Measurements from ENCODE around the gene FSTL1. TPM values are rescaled to one million over a fixed set of nuclear protein-coding genes. Genes with fewer than 3 reads are reported as not detected.

The FSTL1 gene
- total RNA-seq, 1 experiment from 2014 or later = 20.7 TPM

- ChIA-PET POLR2A (no interaction called here), RAD21 (ENCODE audit: low non-redundant PET in 1 of 2, low total read pairs in 2 of 2, uncharacterized antibody in 2 of 2, unreplicated experiment in 2 of 2) (no interaction called here)
These were observed 81.7 kb downstream of the FSTL1 start for GRCh38 chr3:120369037-120369467.

GRCh38 chr3:120368172-120368571 lies 82.6 kb downstream of the FSTL1 start:
- RAD21 ChIA-PET (ENCODE audit: low non-redundant PET in 1 of 2, low total read pairs in 2 of 2, uncharacterized antibody in 2 of 2, unreplicated experiment in 2 of 2) = no interaction called here
- TF ChIP-seq, protein P1, sequence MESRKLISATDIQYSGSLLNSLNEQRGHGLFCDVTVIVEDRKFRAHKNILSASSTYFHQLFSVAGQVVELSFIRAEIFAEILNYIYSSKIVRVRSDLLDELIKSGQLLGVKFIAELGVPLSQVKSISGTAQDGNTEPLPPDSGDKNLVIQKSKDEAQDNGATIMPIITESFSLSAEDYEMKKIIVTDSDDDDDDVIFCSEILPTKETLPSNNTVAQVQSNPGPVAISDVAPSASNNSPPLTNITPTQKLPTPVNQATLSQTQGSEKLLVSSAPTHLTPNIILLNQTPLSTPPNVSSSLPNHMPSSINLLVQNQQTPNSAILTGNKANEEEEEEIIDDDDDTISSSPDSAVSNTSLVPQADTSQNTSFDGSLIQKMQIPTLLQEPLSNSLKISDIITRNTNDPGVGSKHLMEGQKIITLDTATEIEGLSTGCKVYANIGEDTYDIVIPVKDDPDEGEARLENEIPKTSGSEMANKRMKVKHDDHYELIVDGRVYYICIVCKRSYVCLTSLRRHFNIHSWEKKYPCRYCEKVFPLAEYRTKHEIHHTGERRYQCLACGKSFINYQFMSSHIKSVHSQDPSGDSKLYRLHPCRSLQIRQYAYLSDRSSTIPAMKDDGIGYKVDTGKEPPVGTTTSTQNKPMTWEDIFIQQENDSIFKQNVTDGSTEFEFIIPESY (IDR thresholded peaks at IDR 0.05; ENCODE audit: extremely low read depth, insufficient replicate concordance, low read length) = no peak
- TF ChIP-seq EZH2phosphoT487 (IDR thresholded peaks at IDR 0.05; ENCODE audit: borderline replicate concordance) (no peak), SRF (IDR thresholded peaks at IDR 0.05; ENCODE audit: low read depth) (no peak), SP1 (IDR thresholded peaks at IDR 0.05; ENCODE audit: low read depth) (no peak), CBX3 (IDR thresholded peaks at IDR 0.05; ENCODE audit: low read depth) (no peak), POLR2A (IDR thresholded peaks at IDR 0.05; ENCODE audit: borderline replicate concordance, extremely low read depth, insufficient read depth, insufficient read length) (no peak), CTCF (IDR thresholded peaks at IDR 0.05 in 2 of 3, conservative IDR thresholded peaks at IDR 0.05 in 1 of 3; ENCODE audit: borderline replicate concordance in 1 of 3, insufficient read depth in 1 of 3, low read depth in 2 of 3, low read length in 2 of 3) (no peak), REST (IDR thresholded peaks at IDR 0.05; ENCODE audit: low read depth) (no peak)

More at GRCh38 chr3:120369037-120369467, 81.7 kb downstream of the FSTL1 start:
- no peaks in the 10 kb centered on the region for H3K36me3 ChIP-seq (ENCODE audit: control insufficient read depth in 1 of 2, insufficient read depth in 2 of 2, low read length in 2 of 2)
- H2AFZ ChIP-seq (ENCODE audit: low read depth, low read length, poor library complexity, severe bottlenecking) = no peak overlapping the region
- TF ChIP-seq POLR2A (IDR thresholded peaks at IDR 0.05; ENCODE audit: borderline replicate concordance, extremely low read depth, insufficient read depth, insufficient read length) (no peak), TCF7L2 (IDR thresholded peaks at IDR 0.05; ENCODE audit: borderline replicate concordance, extremely low read depth, insufficient read depth, insufficient read length) (no peak), CEBPB (IDR thresholded peaks at IDR 0.05; ENCODE audit: low read depth) (no peak), ZNF274 (IDR thresholded peaks at IDR 0.05; ENCODE audit: low read depth, low read length) (no peak), ELF1 (IDR thresholded peaks at IDR 0.05; ENCODE audit: borderline replicate concordance, low read depth) (no peak), CBX3 (IDR thresholded peaks at IDR 0.05; ENCODE audit: low read depth) (no peak)
- TF ChIP-seq, protein P2, sequence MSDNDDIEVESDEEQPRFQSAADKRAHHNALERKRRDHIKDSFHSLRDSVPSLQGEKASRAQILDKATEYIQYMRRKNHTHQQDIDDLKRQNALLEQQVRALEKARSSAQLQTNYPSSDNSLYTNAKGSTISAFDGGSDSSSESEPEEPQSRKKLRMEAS (IDR thresholded peaks at IDR 0.05) = no peak
- no peaks in the 10 kb centered on the region for H4K20me1 ChIP-seq (ENCODE audit: insufficient read depth)
- ATAC-seq (no peak), DNase-seq (ENCODE audit: low read depth, low spot score) (no peak)
- H3K4me2 ChIP-seq (ENCODE audit: low read length) = no peak overlapping the region
- no peaks in the 10 kb centered on the region for H3K4me1 ChIP-seq (ENCODE audit: control insufficient read depth in 1 of 2, insufficient read depth in 2 of 2, low read length in 2 of 2)
- no peaks in the 10 kb centered on the region for H3K9me2 ChIP-seq (ENCODE audit: insufficient read depth)
- no peak overlapping the region for H3K9ac ChIP-seq (ENCODE audit: low read length)
- H3K79me2 ChIP-seq (ENCODE audit: insufficient read depth, low read length) = no peaks in the 10 kb centered on the region
- intact Hi-C loops (cut with micrococcal nuclease) = no loop called here
- CTCF ChIA-PET = interaction anchor here (0.9 kb wide), 1 partner anchor 48 kb away, joined by 3 read pairs; no protein-coding TSS in a partner anchor
- H3K27ac ChIP-seq (ENCODE audit: low read depth, low read length) = no peak overlapping the region
- H3K9me3 ChIP-seq (ENCODE audit: control insufficient read depth in 1 of 2, insufficient read depth in 1 of 2, low read depth in 1 of 2, low read length in 2 of 2) = no peaks in the 10 kb centered on the region
- no peaks in the 10 kb centered on the region for H3K27me3 ChIP-seq (ENCODE audit: insufficient read depth, low read length)
- H3K4me3 ChIP-seq (replicated peaks in 1 of 2; ENCODE audit: low read depth in 1 of 2, low read length in 2 of 2) = no peak overlapping the region
- no TSS peak for BruUV-seq (replicated peaks)

More at GRCh38 chr3:120368172-120368571, 82.6 kb downstream of the FSTL1 start:
- intact Hi-C loops (cut with micrococcal nuclease) = no loop called here
- BruUV-seq (replicated peaks) = no TSS peak
- Histone ChIP-seq H3K36me3 (ENCODE audit: control insufficient read depth in 1 of 2, insufficient read depth in 2 of 2, low read length in 2 of 2) (no peaks in the 10 kb centered on the region), H3K9me3 (ENCODE audit: control insufficient read depth in 1 of 2, insufficient read depth in 1 of 2, low read depth in 1 of 2, low read length in 2 of 2) (no peaks in the 10 kb centered on the region), H3K4me2 (ENCODE audit: low read length) (no peak overlapping the region), H3K9ac (ENCODE audit: low read length) (no peak overlapping the region), H3K4me3 (replicated peaks in 1 of 2; ENCODE audit: low read depth in 1 of 2, low read length in 2 of 2) (no peak overlapping the region), H3K27ac (ENCODE audit: low read depth, low read length) (no peak overlapping the region), H3K4me1 (ENCODE audit: control insufficient read depth in 1 of 2, insufficient read depth in 2 of 2, low read length in 2 of 2) (no peaks in the 10 kb centered on the region), H4K20me1 (ENCODE audit: insufficient read depth) (no peaks in the 10 kb centered on the region), H3K27me3 (ENCODE audit: insufficient read depth, low read length) (no peaks in the 10 kb centered on the region), H3K9me2 (ENCODE audit: insufficient read depth) (no peaks in the 10 kb centered on the region), H2AFZ (ENCODE audit: low read depth, low read length, poor library complexity, severe bottlenecking) (no peak overlapping the region), H3K79me2 (ENCODE audit: insufficient read depth, low read length) (no peaks in the 10 kb centered on the region)
- ChIA-PET CTCF (interaction anchor here (0.7 kb wide), 1 partner anchor 49 kb away, joined by 3 read pairs; no protein-coding TSS in a partner anchor), POLR2A (no interaction called here)
- DNase-seq (ENCODE audit: low read depth, low spot score) (no peak), ATAC-seq (no peak)

Data from HCT116 (cell line).